Activated effector memory CD4-positive, alpha-beta T cell treated with Interleukin-2 at 50 U/mL for 16 hours (primary cell): Measurements from ENCODE around the gene BZW2.

Source experiments
- DNase-seq: peaks from one replicate; pipeline ENCODE4 v3.0.0-alpha.2; 2020

Gene BZW2

GRCh38 chr7:16645593-16646471 is at the start of gene BZW2, which contains the start of gene ANKMY2:
Gene BZW2 (plus strand): TSS chr7:16646181. CDS start chr7:16665444, 19,263 bp downstream.
Gene ANKMY2 (minus strand): TSS chr7:16645754. CDS start chr7:16645573, 181 bp downstream.
- peak; percentile 90 for DNase-seq

GRCh38 chr7:16598015-16598414 is 48.0 kb upstream of the BZW2 start:
- DNase-seq = no peak

- DNase-seq = no peak
These were observed 46.1 kb upstream of the BZW2 start for GRCh38 chr7:16599860-16600259.

GRCh38 chr7:16603633-16604032 is 42.3 kb upstream of the BZW2 start:
- no peak for DNase-seq

- DNase-seq = no peak
These were observed 41.9 kb upstream of the BZW2 start for GRCh38 chr7:16604054-16604453.

GRCh38 chr7:16606704-16607103 is 39.3 kb upstream of the BZW2 start:
- no peak for DNase-seq

GRCh38 chr7:16609842-16610450 is 36.0 kb upstream of the BZW2 start:
- no peak for DNase-seq

- no peak for DNase-seq
These were observed 34.3 kb upstream of the BZW2 start for GRCh38 chr7:16611711-16612110.

GRCh38 chr7:16615228-16615627 is 30.8 kb upstream of the BZW2 start:
- no peak for DNase-seq

- DNase-seq = no peak
These were observed 29.9 kb upstream of the BZW2 start for GRCh38 chr7:16616122-16616521.

- DNase-seq = no peak
These were observed 29.4 kb upstream of the BZW2 start for GRCh38 chr7:16616542-16616941.

- DNase-seq = no peak
These were observed 26.0 kb upstream of the BZW2 start for GRCh38 chr7:16619979-16620408.

GRCh38 chr7:16626388-16626787 is 19.6 kb upstream of the BZW2 start:
- no peak for DNase-seq

- DNase-seq = no peak
These were observed 18.7 kb upstream of the BZW2 start for GRCh38 chr7:16627236-16627635.

GRCh38 chr7:16630654-16631053 is 15.3 kb upstream of the BZW2 start:
- no peak for DNase-seq

GRCh38 chr7:16634271-16634738 is 11.7 kb upstream of the BZW2 start:
- no peak for DNase-seq

GRCh38 chr7:16636555-16637101 is 9.4 kb upstream of the BZW2 start:
- no peak for DNase-seq

GRCh38 chr7:16637379-16637778 is 8.6 kb upstream of the BZW2 start:
- no peak for DNase-seq

- no peak for DNase-seq
These were observed 7.4 kb upstream of the BZW2 start for GRCh38 chr7:16638282-16639280.

GRCh38 chr7:16644157-16644556 is 1.8 kb upstream of the BZW2 start:
- no peak for DNase-seq

GRCh38 chr7:16644636-16645592 is 1.1 kb upstream of the BZW2 start:
- peak; percentile 50 for DNase-seq
